GM12878 (cell line): Measurements from ENCODE around the gene SLC2A3. TPM values are rescaled to one million over a fixed set of nuclear protein-coding genes. Genes with fewer than 3 reads are reported as not detected.

Experiments used
- ATF7 ChIP-seq: fragments of 450-650 bp; IDR thresholded peaks from 2 replicates; pipeline ENCODE4 v1.6.1; 2016; ENCODE audit warnings: low read depth, mild to moderate bottlenecking
- CBX3 ChIP-seq: fragments of 200-600 bp; sonication (generic); IDR thresholded peaks from 2 replicates; pipeline ENCODE4 v1.6.1; 2016; ENCODE audit warnings: low read depth, borderline replicate concordance
- EZH2 ChIP-seq: IDR thresholded peaks from 2 replicates; pipeline ENCODE4 v1.6.1; 2012; ENCODE audit warnings: low read depth, mild to moderate bottlenecking, control low read depth, inconsistent platforms, low read length, borderline replicate concordance; ENCODE audit not compliant: control insufficient read depth
- FOS ChIP-seq: IDR thresholded peaks from 3 replicates; pipeline ENCODE4 v1.6.1; 2011; ENCODE audit warnings: borderline replicate concordance; ENCODE audit not compliant: insufficient read length; ENCODE audit errors: extremely low read depth
- GABPA ChIP-seq: IDR thresholded peaks from 2 replicates; pipeline ENCODE4 v1.6.1; 2014; ENCODE audit warnings: antibody characterized with exemption, low read depth, mild to moderate bottlenecking, inconsistent platforms
- HDAC6 ChIP-seq: fragments of 200-600 bp; sonication (generic); IDR thresholded peaks from one replicate; pipeline ENCODE4 v1.8.0; 2017; ENCODE audit warnings: antibody characterized with exemption; ENCODE audit not compliant: unreplicated experiment
- HDGF ChIP-seq: fragments of 450-650 bp; IDR thresholded peaks from 2 replicates; pipeline ENCODE4 v1.6.1; 2016; ENCODE audit warnings: antibody characterized with exemption
- IRF4 ChIP-seq: IDR thresholded peaks from 2 replicates; pipeline ENCODE4 v1.6.1; 2011; ENCODE audit warnings: low read depth, low read length
- KLF5 ChIP-seq: fragments of 450-650 bp; IDR thresholded peaks from 2 replicates; pipeline ENCODE4 v1.6.1; 2014; ENCODE audit warnings: mild to moderate bottlenecking; ENCODE audit not compliant: partially characterized antibody
- MEF2A ChIP-seq: IDR thresholded peaks from 2 replicates; pipeline ENCODE4 v1.6.1; 2011; ENCODE audit warnings: low read depth, mild to moderate bottlenecking, low read length, moderate library complexity; ENCODE audit not compliant: insufficient read depth
- MTA2 ChIP-seq: fragments of 450-650 bp; IDR thresholded peaks from 2 replicates; pipeline ENCODE4 v1.6.1; 2016; ENCODE audit warnings: low read depth, mild to moderate bottlenecking, moderate library complexity
- NR2C2 ChIP-seq: IDR thresholded peaks from 2 replicates; pipeline ENCODE4 v1.6.1; 2011; ENCODE audit warnings: borderline replicate concordance, low read depth; ENCODE audit not compliant: control insufficient read depth, insufficient read length
- NRF1 ChIP-seq: conservative IDR thresholded peaks from 2 replicates; pipeline ENCODE4 v1.6.1; 2011; ENCODE audit warnings: mild to moderate bottlenecking, low read depth, low read length, improper control_type of control experiment
- PML ChIP-seq: IDR thresholded peaks from 2 replicates; pipeline ENCODE4 v1.6.1; 2012; ENCODE audit warnings: low read length, inconsistent platforms
- POLR2AphosphoS2 ChIP-seq: IDR thresholded peaks from 2 replicates; pipeline ENCODE4 v1.6.1; 2011; ENCODE audit warnings: low read depth, mild to moderate bottlenecking, low read length, improper control_type of control experiment, moderate library complexity
- POU2F2 ChIP-seq: IDR thresholded peaks from 3 replicates; pipeline ENCODE4 v1.6.1; 2011; ENCODE audit warnings: low read depth, mild to moderate bottlenecking, low read length, borderline replicate concordance
- RCOR1 ChIP-seq: conservative IDR thresholded peaks from 2 replicates; pipeline ENCODE4 v1.6.1; 2012; ENCODE audit warnings: low read depth, low read length, improper control_type of control experiment
- SREBF1 ChIP-seq: IDR thresholded peaks from 2 replicates; pipeline ENCODE4 v1.6.1; 2012; ENCODE audit warnings: mild to moderate bottlenecking, low read length
- SUPT20H ChIP-seq: IDR thresholded peaks from 2 replicates; pipeline ENCODE4 v1.6.1; 2011; ENCODE audit warnings: low read depth, mild to moderate bottlenecking, low read length, moderate library complexity, borderline replicate concordance; ENCODE audit not compliant: control insufficient read depth
- WRNIP1 ChIP-seq: IDR thresholded peaks from 2 replicates; pipeline ENCODE4 v1.6.1; 2011; ENCODE audit warnings: low read depth, low read length, improper control_type of control experiment, borderline replicate concordance
- ZNF24 ChIP-seq: fragments of 450-650 bp; IDR thresholded peaks from 2 replicates; pipeline ENCODE4 v1.6.1; 2017; ENCODE audit warnings: antibody characterized with exemption, mild to moderate bottlenecking
- polyA plus RNA-seq, 11 experiments: library from polyadenylated mRNA; depleted of rRNA in 4 of 11; unstranded in 6 of 11; stranded (reverse) in 5 of 11; fragments of >200 nt; fragmentation: Nextera tagmentation in 4 of 11; fragmentation: Illumina TruSeq in 1 of 11; extraction: Ambion mirVana in 4 of 11; extraction: Trizol in 1 of 11; gene quantifications; 1 replicate in 1 of 11; 2 replicates in 10 of 11; pipeline versions ENCODE4 v1.2.1 to v1.2.3, GENCODE V29; 2011 to 2016; ENCODE audit warnings: inconsistent platforms in 2 of 11, missing spikeins in 2 of 11, low read depth in 1 of 11
- total RNA-seq, 4 experiments: library from RNA; depleted of rRNA in 3 of 4; stranded (reverse); fragments of >200 nt in 3 of 4; fragmentation: Illumina TruSeq in 1 of 4; extraction: Trizol in 1 of 4; gene quantifications; 2 replicates each; pipeline versions ENCODE4 v1.2.1 to v1.2.3, GENCODE V29; 2013 to 2021
- TF ChIP-seq, protein P1 (sequence below): fragments of 450-650 bp; IDR thresholded peaks from 2 replicates; pipeline ENCODE4 v1.6.1; 2017; ENCODE audit warnings: low read depth, mild to moderate bottlenecking, moderate library complexity
- TF ChIP-seq, protein P2 (sequence below): fragments of 450-650 bp; formaldehyde crosslinking; IDR thresholded peaks from 2 replicates; pipeline ENCODE4 v1.4.0; 2020; ENCODE audit warnings: mild to moderate bottlenecking, moderate library complexity
- TF ChIP-seq, protein P3 (sequence below): fragments of 450-650 bp; IDR thresholded peaks from 2 replicates; pipeline ENCODE4 v1.6.1; 2016; ENCODE audit warnings: mild to moderate bottlenecking

The SLC2A3 gene
- total and polyA plus RNA-seq, 10 of the 15 experiments (the other 5 are each of a cell fraction or from before 2014, with no cell fraction given), result 6.5 to 66.3 (median 11.2) TPM

DNA sequence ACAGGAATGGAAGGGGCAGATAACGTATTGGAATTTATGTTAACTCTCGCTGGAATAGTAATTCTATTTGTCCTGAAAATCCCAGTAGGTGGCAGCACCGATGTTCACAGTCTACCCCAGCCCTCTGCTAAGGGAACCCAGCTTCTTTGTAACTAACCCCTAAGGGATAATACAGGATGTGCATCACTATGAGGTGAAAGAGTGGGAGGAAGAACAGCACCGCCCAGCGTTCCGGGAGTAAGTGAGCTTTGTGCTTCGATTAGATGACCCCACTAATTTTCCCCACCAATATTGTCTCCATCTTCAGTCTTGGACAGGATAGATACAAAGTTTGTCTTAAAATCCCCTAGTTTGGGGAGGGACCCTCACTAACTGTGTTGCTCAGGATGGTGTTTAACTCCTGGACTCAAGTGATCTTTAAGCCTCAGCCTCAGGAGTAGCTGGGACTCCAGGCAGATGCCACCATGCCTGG lies 2.7 kb downstream of the SLC2A3 start (continued):
- TF ChIP-seq, protein P1, sequence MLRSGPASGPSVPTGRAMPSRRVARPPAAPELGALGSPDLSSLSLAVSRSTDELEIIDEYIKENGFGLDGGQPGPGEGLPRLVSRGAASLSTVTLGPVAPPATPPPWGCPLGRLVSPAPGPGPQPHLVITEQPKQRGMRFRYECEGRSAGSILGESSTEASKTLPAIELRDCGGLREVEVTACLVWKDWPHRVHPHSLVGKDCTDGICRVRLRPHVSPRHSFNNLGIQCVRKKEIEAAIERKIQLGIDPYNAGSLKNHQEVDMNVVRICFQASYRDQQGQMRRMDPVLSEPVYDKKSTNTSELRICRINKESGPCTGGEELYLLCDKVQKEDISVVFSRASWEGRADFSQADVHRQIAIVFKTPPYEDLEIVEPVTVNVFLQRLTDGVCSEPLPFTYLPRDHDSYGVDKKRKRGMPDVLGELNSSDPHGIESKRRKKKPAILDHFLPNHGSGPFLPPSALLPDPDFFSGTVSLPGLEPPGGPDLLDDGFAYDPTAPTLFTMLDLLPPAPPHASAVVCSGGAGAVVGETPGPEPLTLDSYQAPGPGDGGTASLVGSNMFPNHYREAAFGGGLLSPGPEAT, result 0 out of 2 replicates have a peak, but pooled peaks have one; percentile 30
- TF ChIP-seq FOS (no peak), ATF7 (0 out of 2 replicates have a peak, but pooled peaks have one; percentile 20), HDAC6 (no peak), HDGF (no peak), ZNF24 (peak; percentile 16; the same call in 1 of the 2 replicates), SUPT20H (no peak), MEF2A (0 out of 2 replicates have a peak, but pooled peaks have one; percentile 49), WRNIP1 (no peak), EZH2 (no peak), PML (no peak), NRF1 (no peak), SREBF1 (no peak), MTA2 (peak; percentile 38; the same call in 1 of the 2 replicates), IRF4 (peak; percentile 60), POLR2AphosphoS2 (peak; percentile 71), KLF5 (no peak), NR2C2 (no peak), CBX3 (no peak), GABPA (peak; percentile 76; the same call in 1 of the 2 replicates), POU2F2 (peak; percentile 73; the same call in 1 of the 3 replicates), RCOR1 (no peak)
- TF ChIP-seq, protein P2, sequence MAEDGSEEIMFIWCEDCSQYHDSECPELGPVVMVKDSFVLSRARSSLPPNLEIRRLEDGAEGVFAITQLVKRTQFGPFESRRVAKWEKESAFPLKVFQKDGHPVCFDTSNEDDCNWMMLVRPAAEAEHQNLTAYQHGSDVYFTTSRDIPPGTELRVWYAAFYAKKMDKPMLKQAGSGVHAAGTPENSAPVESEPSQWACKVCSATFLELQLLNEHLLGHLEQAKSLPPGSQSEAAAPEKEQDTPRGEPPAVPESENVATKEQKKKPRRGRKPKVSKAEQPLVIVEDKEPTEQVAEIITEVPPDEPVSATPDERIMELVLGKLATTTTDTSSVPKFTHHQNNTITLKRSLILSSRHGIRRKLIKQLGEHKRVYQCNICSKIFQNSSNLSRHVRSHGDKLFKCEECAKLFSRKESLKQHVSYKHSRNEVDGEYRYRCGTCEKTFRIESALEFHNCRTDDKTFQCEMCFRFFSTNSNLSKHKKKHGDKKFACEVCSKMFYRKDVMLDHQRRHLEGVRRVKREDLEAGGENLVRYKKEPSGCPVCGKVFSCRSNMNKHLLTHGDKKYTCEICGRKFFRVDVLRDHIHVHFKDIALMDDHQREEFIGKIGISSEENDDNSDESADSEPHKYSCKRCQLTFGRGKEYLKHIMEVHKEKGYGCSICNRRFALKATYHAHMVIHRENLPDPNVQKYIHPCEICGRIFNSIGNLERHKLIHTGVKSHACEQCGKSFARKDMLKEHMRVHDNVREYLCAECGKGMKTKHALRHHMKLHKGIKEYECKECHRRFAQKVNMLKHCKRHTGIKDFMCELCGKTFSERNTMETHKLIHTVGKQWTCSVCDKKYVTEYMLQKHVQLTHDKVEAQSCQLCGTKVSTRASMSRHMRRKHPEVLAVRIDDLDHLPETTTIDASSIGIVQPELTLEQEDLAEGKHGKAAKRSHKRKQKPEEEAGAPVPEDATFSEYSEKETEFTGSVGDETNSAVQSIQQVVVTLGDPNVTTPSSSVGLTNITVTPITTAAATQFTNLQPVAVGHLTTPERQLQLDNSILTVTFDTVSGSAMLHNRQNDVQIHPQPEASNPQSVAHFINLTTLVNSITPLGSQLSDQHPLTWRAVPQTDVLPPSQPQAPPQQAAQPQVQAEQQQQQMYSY (CRISPR knock-in tag), result no peak
- TF ChIP-seq, protein P3, sequence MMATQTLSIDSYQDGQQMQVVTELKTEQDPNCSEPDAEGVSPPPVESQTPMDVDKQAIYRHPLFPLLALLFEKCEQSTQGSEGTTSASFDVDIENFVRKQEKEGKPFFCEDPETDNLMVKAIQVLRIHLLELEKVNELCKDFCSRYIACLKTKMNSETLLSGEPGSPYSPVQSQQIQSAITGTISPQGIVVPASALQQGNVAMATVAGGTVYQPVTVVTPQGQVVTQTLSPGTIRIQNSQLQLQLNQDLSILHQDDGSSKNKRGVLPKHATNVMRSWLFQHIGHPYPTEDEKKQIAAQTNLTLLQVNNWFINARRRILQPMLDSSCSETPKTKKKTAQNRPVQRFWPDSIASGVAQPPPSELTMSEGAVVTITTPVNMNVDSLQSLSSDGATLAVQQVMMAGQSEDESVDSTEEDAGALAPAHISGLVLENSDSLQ, result no peak
